ENCODE results near the gene SPINT2.

Gene SPINT2

DNA sequence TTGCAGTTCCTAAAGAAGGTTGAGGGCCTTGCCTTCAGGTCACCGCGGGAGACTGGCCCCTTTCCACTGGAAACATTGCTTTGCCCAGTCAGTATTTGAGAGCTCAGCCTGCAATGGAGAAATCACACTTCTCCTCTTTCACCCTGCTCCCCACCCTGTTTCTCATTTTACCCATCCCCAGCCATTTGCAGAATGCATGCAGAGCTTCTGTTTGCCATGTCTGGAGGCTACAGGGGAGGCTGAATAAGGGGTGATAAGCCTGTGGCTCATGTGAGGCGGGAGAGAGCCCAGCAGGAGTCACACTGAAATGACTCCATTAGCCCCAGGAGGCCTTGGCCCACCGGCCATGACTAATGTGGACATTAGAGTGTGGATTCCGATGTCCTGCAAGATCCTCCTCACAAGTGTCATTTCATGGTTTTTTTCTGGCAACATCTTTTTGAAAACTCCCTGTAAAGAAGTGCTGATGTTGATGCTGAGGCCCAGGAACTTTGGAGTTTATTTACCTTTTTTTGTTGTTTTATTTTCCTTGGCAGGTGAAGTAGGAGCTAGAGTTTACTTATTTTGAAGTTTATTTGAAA lies 6.3 kb downstream of the SPINT2 start:
- FAIRE-seq, result no peak

DNA sequence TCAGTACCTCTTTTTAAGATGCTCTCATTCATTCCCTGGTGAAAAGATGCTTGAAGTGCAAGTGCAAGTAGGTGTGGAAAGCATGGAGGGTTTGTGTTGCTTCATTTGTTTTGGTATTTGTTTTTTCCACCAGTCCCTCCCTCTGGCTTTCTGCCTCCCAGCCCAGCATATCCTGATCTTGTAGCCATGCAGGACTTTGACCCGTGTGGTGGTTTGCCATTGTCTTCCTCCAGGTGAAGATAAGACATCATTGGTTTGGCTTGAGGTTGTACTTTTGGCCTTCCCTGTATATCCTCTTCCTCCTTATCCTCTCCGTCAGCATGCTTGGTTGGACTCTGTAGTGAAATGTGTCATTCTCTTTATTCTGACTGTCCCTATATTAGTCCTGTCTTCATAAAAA lies 9.1 kb downstream of the SPINT2 start:
- no peak for FAIRE-seq

DNA sequence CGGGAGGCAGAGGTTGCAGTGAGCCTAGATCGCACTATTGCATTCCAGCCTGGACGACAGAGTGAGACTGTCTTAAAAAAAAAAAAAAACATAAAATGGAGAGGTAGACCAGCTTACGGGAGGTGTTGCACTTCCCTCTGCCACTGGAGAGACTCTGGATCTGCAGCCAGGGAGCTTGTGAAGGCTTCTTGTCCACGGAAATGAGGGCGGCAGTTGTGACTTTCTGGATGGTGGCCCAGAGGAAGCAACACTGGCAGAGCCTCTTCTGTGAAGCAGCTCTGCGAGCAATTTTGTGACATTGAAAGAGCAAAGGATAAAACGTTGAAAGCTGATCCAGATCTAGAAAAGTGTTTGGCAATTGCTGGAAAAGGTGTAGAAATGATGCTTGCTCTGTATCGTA lies 10.4 kb downstream of the SPINT2 start:
- FAIRE-seq, result no peak

GRCh38 chr19:38276942-38277517 lies 12.7 kb downstream of the SPINT2 start:
- FAIRE-seq, result no peak

DNA sequence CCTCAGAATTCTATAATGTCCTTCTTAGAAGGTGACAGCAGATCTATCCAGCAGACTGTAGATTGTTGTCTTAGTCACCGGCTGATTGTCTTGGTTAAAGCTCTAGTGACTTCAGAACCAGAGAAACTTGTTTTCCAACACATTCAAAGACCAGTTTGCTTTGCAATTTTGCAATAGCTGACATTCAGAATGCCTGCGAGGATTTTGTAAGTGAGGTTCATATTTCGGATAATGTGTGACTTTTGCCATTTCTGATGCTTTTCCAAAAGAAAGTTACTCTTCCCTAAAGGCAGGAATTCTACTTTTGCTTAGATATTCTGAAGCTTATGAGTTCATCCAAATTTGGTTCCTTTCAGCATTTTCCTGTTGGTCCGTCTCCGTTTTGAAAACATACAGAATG lies 13.2 kb downstream of the SPINT2 start:
- no peak for FAIRE-seq

DNA sequence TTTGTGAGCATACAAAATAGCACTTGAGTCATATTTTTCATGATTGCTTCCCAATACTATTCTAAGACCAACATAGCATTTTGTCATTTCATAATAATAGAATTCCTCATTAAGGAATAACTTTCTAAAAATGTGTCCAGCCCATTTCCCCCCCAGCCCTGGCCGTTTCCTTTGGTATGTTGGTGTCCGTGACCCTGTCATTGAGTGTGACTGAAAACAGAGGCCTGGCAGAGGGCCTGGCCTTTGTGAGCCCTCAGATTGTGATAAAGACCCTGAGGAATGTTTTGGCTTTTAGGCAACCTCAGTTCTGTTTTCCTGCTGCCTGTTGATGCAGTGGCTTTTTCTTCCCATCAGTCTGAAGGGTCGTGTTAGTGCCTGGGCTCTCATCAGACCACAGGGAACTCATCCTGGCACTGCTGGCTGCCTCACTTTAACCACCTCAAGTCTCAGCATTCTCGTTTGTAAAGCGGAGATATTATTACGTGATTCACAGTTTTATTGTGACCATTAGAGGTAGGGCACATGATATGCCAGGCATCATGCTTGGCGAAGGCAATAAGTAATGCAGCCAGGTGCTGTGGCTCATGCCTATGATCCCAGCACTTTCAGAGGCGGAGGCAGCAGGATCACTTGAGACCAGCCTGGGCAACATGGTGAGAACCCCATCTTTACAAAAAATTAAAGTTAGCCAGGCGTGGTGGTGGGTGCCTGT lies 13.8 kb downstream of the SPINT2 start:
- FAIRE-seq, result no peak

- FAIRE-seq, result no peak
These were observed 14.4 kb downstream of the SPINT2 start for GRCh38 chr19:38278751-38279150.

- no peak for FAIRE-seq
These were observed 15.9 kb downstream of the SPINT2 start for GRCh38 chr19:38280030-38280921.

DNA sequence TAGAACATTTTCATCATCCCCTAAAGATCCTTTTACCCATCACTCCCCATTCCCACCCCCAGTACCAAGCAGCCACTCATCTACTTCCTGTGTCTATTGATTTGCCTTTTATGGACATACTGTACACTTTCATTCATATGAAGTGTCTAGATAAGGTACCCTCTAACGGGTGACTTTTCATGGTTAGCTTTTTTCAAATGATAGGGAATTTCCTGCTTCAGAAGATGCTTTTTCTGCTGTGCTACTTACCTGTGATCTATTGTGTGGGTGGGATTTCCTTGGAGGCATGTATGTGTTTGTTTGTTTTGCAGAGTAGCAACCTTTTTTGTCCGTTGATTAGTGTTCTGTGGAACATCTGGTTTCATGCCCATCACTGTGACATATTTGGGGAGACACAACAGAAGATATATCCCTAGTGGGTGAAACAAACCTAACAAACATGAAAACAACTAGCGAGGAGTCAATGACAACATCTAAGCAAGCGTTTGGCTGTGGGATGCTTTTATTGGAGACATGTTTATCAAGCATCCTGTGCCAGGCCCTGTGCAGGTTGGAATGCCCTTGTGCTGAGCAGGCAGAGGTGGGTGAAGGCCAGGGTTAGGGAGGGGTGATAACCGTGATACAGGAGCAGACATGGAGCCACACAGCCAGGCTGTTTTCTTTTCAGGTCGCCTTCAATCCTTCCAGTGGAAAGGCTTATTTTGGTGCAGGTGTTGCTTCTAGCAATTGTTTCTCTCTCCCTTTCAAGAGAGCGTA lies 17.6 kb downstream of the SPINT2 start:
- FAIRE-seq, result no peak

DNA sequence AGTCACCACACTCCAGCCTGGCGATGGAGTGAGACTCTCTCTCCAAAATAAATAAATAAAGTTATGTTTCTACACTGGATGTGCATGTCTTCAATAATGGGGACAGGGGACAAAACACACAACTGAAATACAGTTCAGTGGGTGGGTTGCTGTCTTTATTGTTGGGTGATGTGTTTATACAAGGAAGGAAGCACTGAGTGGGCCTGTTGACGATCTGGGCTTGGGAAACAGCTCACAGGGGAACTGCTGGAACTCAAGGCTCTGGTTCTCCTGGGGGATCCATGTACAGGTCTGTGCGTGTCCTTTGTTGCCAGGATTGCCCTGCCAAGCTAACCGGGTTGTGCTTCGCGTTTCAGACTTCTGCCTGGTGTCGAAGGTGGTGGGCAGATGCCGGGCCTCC lies 18.9 kb downstream of the SPINT2 start:
- FAIRE-seq, result no peak

DNA sequence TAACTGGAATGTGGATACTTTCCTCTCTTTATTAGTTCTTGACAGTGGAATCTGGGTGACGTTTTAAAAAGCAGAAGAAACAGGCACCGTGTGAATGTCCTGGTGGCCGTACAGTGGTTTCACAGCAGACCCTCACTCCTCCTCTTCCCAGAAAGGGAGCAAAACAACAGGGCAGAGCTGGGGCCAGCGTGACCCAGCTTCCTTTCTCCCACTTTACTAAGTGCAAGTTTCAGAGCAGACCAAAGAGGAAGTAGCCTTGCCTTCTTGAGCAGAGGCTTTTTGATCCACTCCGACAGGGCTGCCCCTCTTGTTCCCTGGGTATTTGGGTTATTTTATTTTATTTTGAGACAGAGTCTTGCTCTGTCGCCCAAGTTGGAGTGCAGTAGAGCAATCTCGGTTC lies 20.0 kb downstream of the SPINT2 start:
- no peak for FAIRE-seq

DNA sequence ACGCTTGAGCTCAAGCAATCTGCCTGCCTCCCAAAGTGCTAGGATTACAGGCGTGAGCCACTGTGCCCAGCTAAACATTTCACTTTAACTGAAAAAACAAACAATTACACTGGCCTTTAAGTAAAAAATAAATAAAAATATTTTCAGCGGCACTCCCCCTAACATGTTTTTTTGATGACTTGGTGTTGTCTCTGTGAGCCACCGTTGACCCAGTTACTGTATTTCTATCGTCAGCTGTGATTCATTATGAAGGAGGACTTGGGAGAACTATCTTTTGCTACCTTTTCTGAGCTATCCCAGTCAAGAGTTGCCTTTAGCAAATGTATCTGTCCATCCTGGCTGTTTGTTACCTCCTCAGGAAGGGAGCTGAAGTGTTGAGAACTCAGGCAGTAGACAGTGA lies 21.2 kb downstream of the SPINT2 start:
- FAIRE-seq, result no peak

DNA sequence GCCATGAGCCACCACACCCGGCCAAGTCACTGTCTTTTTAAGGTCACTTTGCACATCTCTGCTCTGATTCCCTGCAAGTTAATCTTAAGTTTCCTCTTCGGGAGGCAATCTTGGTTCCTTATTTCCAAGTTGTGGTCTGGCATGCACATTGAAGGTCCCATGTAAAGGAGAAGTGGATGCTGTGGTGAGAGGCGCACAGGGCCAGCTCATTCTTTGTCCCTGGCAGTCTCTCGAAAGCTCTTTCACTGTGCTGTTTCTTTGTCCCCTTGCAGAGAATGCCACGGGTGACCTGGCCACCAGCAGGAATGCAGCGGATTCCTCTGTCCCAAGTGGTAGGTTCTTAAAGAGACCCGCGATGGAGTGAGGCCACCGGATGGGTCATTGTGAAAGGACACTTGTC lies 23.2 kb downstream of the SPINT2 start:
- FAIRE-seq, result no peak

- FAIRE-seq, result no peak
These were observed 23.9 kb downstream of the SPINT2 start for GRCh38 chr19:38288123-38288855.

DNA sequence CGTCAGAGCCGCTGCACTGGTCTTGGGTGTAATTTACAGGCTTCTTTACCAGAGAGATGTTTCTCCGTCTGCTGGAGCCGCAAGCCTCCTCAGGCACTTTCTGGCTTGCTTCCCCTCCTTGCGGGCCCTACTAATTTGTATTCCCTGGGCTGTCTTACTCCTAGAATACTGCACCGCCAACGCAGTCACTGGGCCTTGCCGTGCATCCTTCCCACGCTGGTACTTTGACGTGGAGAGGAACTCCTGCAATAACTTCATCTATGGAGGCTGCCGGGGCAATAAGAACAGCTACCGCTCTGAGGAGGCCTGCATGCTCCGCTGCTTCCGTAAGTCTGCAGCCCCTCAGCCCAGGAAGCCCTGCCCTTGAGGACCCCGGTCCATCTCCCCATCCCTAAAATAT lies 25.6 kb downstream of the SPINT2 start:
- no peak for FAIRE-seq

GRCh38 chr19:38290631-38291147 lies 26.3 kb downstream of the SPINT2 start:
- no peak for FAIRE-seq

- FAIRE-seq, result no peak
These were observed 27.5 kb downstream of the SPINT2 start for GRCh38 chr19:38291855-38292254.

DNA sequence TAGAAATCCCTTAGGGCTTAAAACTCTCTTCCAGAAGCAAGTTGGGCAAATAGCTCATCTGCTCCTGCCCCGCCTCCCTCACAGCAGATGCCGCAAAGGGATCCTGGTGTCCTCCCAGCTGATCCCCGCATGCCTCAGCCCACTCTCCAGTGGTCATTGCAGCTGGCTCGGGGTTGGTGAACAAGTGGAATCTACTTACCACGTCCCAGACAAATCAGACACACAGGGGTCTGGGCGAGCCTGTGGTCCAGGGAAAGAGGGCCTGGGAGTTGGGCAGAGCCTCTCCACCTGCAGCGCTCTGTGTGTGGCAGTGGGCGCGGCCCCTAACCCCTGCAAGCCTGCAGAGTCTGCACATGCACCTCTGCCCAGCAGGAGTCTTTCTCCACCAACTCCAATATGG lies 28.9 kb downstream of the SPINT2 start:
- FAIRE-seq, result no peak

DNA sequence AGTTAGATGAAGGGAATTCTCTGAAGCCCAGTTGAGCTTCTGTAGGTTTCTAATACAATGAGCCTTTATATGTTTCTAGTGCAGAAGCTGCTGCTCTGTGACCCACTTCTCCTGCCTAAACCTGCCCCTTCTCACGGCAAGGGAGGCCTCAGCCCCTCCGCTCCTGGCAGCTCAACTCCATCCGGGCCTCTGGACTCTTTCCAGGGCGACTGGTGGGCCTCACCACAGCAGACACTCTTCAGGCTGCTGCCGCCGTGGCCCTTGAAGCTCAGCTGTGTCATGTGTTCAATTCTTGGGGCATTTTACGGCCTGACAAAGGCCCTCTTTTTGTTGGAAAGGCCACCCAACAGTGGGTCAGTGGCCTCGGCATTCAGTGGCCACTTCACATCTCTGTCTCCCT lies 29.7 kb downstream of the SPINT2 start:
- FAIRE-seq, result no peak

DNA sequence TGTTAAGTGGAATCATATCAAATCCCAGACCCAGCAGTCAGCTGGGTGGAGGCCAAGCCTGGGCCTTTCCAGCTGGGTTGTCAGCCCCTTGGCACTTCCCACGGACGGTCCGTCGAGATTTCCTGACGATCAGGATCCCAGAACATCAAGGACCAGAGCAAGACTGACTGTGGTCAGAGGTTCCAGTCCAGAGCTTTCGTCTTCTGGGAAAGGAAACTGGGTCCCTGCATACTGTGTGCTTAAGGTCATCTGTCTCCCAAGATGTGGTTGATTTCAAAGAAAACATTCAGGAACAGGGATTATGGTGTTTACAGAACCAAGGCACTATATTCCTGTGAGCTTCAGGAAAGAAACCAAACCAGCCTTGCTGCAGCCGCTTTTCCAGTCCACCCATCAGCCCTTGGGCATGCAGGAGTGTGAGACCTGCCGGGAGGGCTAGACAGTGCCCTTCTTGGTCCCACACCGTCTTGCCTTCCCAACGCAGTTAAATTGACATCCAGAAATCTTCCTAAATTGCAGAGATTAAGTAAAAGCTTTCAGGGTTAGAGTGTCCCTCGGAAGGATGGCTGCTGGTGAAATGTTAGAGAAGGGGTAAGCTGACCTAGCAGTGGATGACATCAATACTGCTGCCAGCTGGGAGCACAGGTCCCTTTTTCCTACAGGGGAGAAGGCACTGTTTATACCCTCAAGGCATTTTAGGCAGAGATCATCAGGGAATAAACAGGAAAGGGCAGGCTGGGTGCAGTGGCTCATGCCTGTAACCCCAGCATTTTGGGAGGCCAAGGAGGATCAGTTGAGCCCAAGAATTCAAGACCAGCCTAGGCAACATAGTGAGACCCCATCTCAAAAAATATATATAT lies 34.7 kb downstream of the SPINT2 start:
- FAIRE-seq, result no peak
